Tibial nerve (tissue), 4 donors: ENCODE measurements around the gene ALDH3A2.

Experiments used
- CTCF ChIP-seq, 5 experiments: fragments of 200-600 bp in 3 of 5; fragments of 450-650 bp in 2 of 5; sonication (generic) in 3 of 5; IDR thresholded peaks; one replicate each; pipeline ENCODE4 v1.5.1; 2016 to 2019; ENCODE audit warnings: antibody characterized with exemption in 5 of 5, mild to moderate bottlenecking in 3 of 5, moderate library complexity in 2 of 5
- EP300 ChIP-seq, 2 donors: sonication (generic); formaldehyde crosslinking; IDR thresholded peaks; one replicate each; pipeline ENCODE4 v1.6.1; 2017; ENCODE audit warnings: antibody characterized with exemption in 2 of 2, mild to moderate bottlenecking in 1 of 2
- POLR2A ChIP-seq, 2 donors: fragments of 450-650 bp; IDR thresholded peaks; one replicate each; pipeline ENCODE4 v1.6.1; 2017; ENCODE audit warnings: antibody characterized with exemption in 2 of 2, mild to moderate bottlenecking in 2 of 2, moderate library complexity in 2 of 2

DNA sequence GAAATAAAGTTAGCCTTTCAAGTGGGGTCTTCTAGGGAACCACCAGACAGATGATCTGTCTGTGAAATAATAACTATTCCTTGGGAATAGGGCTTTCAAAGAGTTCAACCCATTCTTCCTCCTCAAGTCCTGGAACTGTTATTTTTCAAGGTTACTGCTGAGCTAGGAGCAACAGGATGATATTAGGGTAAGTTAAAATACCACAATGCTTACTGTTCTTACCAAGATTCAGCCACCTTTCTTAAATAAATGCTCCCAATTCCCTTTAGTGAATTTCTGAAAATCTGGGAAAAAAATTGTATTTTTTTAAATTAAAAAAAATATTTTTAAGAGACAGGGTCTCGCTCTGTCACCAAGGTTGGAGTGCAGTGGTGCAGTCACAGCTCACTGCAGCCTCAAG lies 26.9 kb upstream of the ALDH3A2 start:
- TF ChIP-seq POLR2A (IDR thresholded peaks at IDR 0.05) (no peak), CTCF (IDR thresholded peaks at IDR 0.05) (no peak), EP300 (IDR thresholded peaks at IDR 0.05) (no peak)
